HG02885 (cell line): ENCODE measurements around the gene UBE2G1.
"Not testable (repeated sequence)": the region's sequence is repeated elsewhere in the genome, so short reads cannot be mapped to it uniquely, and the experiment has no call there.

Source experiments
- ATAC-seq: cut with Tn5 transposase; IDR thresholded peaks from one replicate; pipeline ENCODE4 v1.9.1; 2021; ENCODE audit warnings: mild to moderate bottlenecking; ENCODE audit not compliant: unreplicated experiment, poor library complexity

Gene UBE2G1

GRCh38 chr17:4375796-4376440 lies 9.4 kb upstream of the UBE2G1 start:
- ATAC-seq = not testable (repeated sequence)

GRCh38 chr17:4375039-4375748 lies 8.7 kb upstream of the UBE2G1 start:
- ATAC-seq = peak; percentile 76

GRCh38 chr17:4369557-4370230 lies 3.2 kb upstream of the UBE2G1 start:
- ATAC-seq = no peak

GRCh38 chr17:4368341-4368740 lies 1.9 kb upstream of the UBE2G1 start:
- no peak for ATAC-seq

- ATAC-seq = not testable (repeated sequence)
These were observed 702 bp upstream of the UBE2G1 start for GRCh38 chr17:4367177-4367576.

- ATAC-seq = peak; percentile 25
These were observed 698 bp downstream of the UBE2G1 start for GRCh38 chr17:4365628-4366326.

GRCh38 chr17:4365103-4365627 lies 1.3 kb downstream of the UBE2G1 start:
- ATAC-seq = peak; percentile 54

- ATAC-seq = no peak
These were observed 1.8 kb downstream of the UBE2G1 start for GRCh38 chr17:4364622-4365041.

GRCh38 chr17:4362141-4362540 lies 4.3 kb downstream of the UBE2G1 start:
- ATAC-seq = no peak

GRCh38 chr17:4358154-4358553 lies 8.3 kb downstream of the UBE2G1 start:
- ATAC-seq = no peak

- ATAC-seq = no peak
These were observed 8.8 kb downstream of the UBE2G1 start for GRCh38 chr17:4357671-4358070.

- no peak for ATAC-seq
These were observed 9.3 kb downstream of the UBE2G1 start for GRCh38 chr17:4357030-4357628.

- ATAC-seq = no peak
These were observed 11.5 kb downstream of the UBE2G1 start for GRCh38 chr17:4354862-4355514.

GRCh38 chr17:4354206-4354605 lies 12.3 kb downstream of the UBE2G1 start:
- ATAC-seq = no peak

- ATAC-seq = not testable (repeated sequence)
These were observed 16.3 kb downstream of the UBE2G1 start for GRCh38 chr17:4350214-4350613.

GRCh38 chr17:4345581-4346252 lies 20.8 kb downstream of the UBE2G1 start:
- no peak for ATAC-seq

- no peak for ATAC-seq
These were observed 21.5 kb downstream of the UBE2G1 start for GRCh38 chr17:4344926-4345325.

GRCh38 chr17:4342535-4342934 lies 23.9 kb downstream of the UBE2G1 start:
- ATAC-seq = no peak

- ATAC-seq = no peak
These were observed 24.9 kb downstream of the UBE2G1 start for GRCh38 chr17:4341616-4341977.
